GM18868 (cell line): ENCODE measurements around the gene TTYH3.
"Not testable (repeated sequence)": the region's sequence is repeated elsewhere in the genome, so short reads cannot be mapped to it uniquely, and the experiment has no call there.

ENCODE experiments used
- ATAC-seq: cut with Tn5 transposase; IDR thresholded peaks from one replicate; pipeline ENCODE4 v1.9.1; 2021; ENCODE audit warnings: mild to moderate bottlenecking, moderate library complexity; ENCODE audit not compliant: unreplicated experiment

Gene TTYH3

DNA sequence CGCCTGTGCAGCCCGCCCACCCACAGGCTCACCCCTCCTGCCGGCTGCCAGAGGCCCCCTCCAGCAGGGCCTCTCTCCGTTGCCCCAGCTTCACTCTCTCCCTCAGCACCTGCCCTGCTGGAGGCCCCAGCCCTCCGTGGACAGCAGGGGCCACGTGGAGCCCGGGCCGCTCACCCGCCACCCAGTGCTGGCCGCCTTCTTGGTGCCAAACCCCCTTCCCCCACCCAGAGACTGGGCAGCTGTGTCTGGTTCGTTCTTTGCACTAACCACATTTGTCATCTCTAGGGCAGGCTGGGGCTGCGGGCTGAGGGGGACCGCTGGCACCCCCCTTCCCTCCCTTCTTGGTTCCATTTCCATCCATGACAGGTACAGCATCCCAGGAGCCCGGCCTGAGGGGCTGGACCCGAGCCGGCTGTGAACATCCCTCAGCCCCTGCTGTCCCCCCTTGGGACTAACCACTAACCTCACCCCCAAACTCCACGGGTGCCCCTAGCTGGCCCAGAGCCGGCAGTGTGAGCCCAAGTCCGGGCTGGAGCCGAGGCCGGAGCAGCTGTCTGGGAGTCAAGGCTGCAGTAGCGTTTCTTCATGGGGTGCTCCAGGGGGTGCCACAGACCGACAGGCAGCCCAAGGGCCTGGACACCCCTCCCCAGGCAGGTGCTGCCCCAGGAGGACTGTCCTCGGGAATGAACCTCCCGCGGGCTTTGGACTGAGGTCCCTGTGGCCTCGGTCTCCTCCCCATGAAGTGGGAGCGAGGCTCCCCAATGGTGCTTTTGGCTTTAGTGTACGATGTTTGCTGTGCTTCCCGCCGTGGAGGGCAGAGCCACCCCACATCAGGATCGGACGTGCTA, 30.7 kb downstream of the TTYH3 start:
- no peak for ATAC-seq

GRCh38 chr7:2663121-2663886, 31.5 kb downstream of the TTYH3 start:
- ATAC-seq: no peak

DNA sequence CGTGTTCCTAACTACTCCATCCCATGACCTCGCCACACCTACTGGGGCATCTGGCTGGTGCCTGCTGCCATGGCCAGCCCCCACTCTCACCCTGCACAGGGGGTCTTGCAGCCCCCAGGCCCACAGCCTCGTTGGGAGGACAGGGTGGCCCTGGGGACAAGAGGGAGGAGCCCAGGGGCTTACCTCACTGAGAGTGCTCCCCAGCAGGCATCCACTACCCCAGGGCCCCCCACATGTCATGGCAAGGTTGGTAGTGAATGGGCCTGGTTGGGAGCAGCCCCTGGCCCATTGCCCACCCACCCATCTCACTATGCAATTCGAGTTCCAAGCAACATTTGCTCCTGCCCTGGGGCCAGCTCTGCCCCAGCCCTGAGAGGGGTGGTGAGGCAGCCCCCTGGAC, 32.2 kb downstream of the TTYH3 start:
- no peak for ATAC-seq

DNA sequence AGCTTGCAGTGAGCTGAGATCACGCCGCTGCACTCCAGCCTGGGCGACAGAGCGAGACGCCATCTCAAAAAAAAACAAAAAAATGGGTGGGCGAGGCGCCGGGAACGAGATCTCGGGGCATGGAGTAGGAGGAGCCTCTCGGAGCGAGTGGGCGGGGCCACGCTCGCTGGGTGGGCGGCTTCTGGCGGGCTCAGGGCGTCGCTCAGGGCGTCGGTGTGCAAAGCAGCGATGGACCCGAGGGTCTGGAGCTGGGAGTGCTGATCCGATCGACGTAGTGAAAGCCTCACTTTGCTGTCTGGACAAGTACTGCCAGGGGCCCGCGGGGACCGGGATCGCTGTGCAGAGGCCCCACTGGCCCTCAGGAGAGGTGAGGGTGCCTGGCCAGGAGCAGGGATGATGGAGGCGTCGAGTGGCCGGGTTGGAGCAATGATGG, 33.6 kb downstream of the TTYH3 start:
- no peak for ATAC-seq

DNA sequence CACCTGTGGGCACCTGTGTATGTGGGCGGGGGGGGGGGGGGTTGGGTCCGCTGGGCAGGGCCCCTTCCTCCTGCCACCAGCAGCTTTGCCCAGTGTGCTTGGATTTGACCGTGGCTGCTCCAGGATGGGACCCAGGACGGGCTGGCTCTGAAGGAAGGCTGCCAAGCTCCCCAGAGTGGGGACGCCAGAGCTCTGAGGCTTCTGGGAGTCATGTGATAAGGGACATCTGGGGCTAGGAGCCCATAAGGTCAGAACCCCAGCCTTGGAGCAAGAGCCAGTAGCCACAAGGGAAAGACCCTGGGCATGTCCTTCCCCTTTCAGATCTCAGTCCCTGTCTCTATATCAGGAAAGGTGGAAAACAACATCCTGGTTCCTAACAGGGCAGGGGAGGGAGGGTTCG, 34.4 kb downstream of the TTYH3 start:
- no peak for ATAC-seq

DNA sequence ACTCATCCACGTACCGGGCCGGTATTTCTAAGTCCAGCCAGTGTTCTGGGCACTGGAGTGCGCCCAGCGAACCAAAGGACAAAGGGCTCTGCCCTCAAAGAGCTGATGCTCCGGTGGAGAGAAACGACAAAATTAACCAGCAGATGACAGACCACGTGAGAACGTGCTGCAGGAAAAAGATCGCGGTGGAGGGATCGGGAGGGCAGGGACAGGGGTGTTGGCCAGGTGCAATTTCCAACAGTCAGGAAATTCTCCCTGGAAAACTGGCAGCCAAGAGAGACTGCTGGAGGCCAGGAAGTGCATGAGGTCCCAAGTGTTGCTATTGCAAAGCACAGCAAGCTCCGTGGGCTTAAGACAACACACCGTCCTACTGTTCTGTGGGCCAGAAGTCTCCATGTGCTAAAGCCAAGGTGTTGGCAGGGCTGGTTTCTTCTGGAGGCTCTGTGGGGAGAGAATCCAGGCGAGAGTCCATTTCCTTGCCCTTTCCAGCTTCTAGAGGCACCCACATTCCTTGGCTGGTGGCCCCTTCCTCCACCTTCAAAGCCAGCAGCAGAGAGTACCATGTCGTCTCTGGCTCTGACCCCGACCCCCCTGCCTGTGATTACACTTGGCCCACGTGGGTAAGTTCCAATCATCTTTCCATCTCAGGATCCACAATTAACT, 34.9 kb downstream of the TTYH3 start:
- no peak for ATAC-seq

GRCh38 chr7:2667843-2668242, 36.1 kb downstream of the TTYH3 start:
- no peak for ATAC-seq

DNA sequence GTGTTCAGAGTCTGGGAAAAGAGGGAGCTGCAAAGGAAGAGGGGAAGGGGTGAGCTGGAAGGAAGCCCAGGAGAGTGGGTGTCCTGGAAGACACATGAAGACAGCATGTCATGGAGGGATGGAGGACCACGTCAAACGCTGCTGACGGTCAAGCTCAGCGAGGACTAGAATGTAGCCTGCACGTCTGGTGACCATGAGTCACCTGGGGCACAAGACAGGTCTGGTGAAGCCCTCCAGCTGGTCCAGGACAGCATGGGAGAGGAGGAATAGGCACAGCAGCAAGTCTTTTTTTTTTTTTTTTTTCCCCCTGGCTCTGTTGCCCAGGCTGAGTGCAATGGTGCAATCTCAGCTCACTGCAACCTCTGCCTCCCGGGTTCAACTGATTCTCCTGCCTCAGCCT, 36.6 kb downstream of the TTYH3 start:
- ATAC-seq: no peak

DNA sequence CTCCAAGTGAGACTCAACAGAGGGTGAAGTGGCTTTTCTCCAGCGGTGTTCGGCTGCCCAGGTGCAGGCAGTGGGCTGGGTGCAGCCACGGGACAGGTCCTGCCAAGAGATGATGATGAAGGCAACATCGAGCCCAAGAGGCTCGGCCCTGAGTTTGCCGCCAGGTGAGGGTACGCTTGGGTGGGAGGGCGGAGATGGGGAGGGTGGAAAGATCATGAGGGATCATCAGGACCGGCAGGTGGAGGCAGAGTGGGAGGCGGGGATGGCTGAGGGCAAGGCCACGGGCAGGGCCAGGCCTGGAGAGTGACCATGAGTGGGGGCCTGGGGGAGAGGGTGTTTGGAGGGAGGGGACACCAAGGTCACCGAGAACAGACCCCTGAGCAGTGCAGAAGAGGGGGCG, 38.4 kb downstream of the TTYH3 start:
- ATAC-seq: no peak

GRCh38 chr7:2670720-2671391, 39.1 kb downstream of the TTYH3 start:
- ATAC-seq: peak; percentile 72

- not testable (repeated sequence) for ATAC-seq
These were observed 41.4 kb downstream of the TTYH3 start for GRCh38 chr7:2673214-2673613.

GRCh38 chr7:2673934-2674333, 42.1 kb downstream of the TTYH3 start:
- ATAC-seq: no peak

DNA sequence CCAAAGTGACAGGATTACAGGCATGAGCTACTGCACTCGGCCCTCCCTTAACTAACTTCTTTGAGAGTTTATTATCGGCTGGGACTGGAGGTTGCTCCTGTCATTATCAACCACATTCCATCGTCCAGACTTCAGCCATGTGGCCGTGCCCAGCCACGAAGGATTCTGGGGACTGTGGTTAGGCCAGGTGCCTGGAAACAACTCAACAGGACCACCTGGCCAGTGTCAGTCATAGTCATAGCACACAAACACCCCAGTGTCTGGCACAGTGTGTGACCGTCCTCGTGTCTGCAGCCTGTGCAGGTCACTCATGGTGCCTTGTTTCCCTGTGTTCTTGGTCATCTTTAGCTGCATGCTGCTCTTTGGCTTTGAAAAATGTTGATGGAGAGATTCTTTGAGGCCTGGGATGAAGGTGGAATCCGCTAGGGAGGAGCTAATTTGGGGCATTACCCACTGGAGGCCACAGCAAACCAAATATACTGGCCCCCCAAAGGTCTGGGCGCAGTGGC, 43.5 kb downstream of the TTYH3 start:
- no peak for ATAC-seq

DNA sequence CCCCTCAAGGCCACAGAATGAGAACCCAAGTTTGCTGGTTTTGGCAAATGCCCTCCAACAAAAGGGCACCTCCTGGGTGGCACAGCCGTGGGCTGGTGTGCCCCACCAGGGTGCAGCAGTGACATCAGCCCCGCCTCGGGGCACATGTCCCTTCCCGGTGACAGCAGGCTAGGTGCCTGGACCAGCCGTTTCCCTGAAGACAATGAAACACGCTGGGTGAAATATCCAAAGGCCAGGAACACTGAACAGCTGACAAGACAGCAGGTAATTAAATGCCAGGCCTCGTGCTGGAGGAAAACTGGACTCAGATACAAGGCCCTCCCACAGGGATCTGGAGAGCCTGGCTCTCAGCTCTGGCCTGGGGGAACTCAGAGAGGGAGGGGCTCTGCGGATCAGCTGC, 44.8 kb downstream of the TTYH3 start:
- ATAC-seq: not testable (repeated sequence)

- ATAC-seq: not testable (repeated sequence)
These were observed 46.7 kb downstream of the TTYH3 start for GRCh38 chr7:2678454-2678853.

- ATAC-seq: not testable (repeated sequence)
These were observed 47.6 kb downstream of the TTYH3 start for GRCh38 chr7:2679135-2680127.

GRCh38 chr7:2680256-2680655, 48.5 kb downstream of the TTYH3 start:
- no peak for ATAC-seq

- ATAC-seq: no peak
These were observed 49.2 kb downstream of the TTYH3 start for GRCh38 chr7:2680792-2681490.
